Activated CD4-positive, alpha-beta T cell treated with anti-CD3 and anti-CD28 coated beads, Interleukin-2, amount 10 ng/mL, durations not matched to agents 24 days and 14 days (primary cell): Measurements from ENCODE around the gene ASPN. TPM values are rescaled to one million over a fixed set of nuclear protein-coding genes. Genes with fewer than 3 reads are reported as not detected.
A peak's percentile ranks its signal among the peaks of the same experiment; 100 is the strongest.
"Not testable (repeated sequence)": the region's sequence is repeated elsewhere in the genome, so short reads cannot be mapped to it uniquely, and the experiment has no call there.

Experiments used
- DNase-seq: peaks from one replicate; pipeline ENCODE4 v3.0.0; 2022
- H3K27ac Mint-ChIP-seq: one replicate; pipeline ENCODE4 v1.8.0; 2022; ENCODE audit warnings: mild to moderate bottlenecking, mixed read lengths
- H3K27me3 Mint-ChIP-seq: one replicate; pipeline ENCODE4 v1.8.0; 2022; ENCODE audit warnings: mixed read lengths
- H3K36me3 Mint-ChIP-seq: one replicate; pipeline ENCODE4 v1.8.0; 2022; ENCODE audit warnings: low read depth, mild to moderate bottlenecking, mixed read lengths
- H3K4me1 Mint-ChIP-seq: one replicate; pipeline ENCODE4 v1.8.0; 2021; ENCODE audit warnings: mixed read lengths
- H3K4me3 Mint-ChIP-seq: one replicate; pipeline ENCODE4 v1.8.0; 2022; ENCODE audit warnings: mild to moderate bottlenecking, moderate library complexity, mixed read lengths
- H3K9me3 Mint-ChIP-seq: one replicate; pipeline ENCODE4 v1.8.0; 2021; ENCODE audit warnings: mixed read lengths
- intact Hi-C: fragments of 100-400 bp; cut with micrococcal nuclease; formaldehyde crosslinking; loops from one replicate; pipeline ENCODE4 v1.15.1; 2023
- total RNA-seq: library from RNA; stranded (reverse); gene quantifications from 2 replicates; pipeline ENCODE4 v1.2.3, GENCODE V29; 2022

ASPN gene
- total RNA-seq, 1 donor from 2014 or later: not detected

DNA sequence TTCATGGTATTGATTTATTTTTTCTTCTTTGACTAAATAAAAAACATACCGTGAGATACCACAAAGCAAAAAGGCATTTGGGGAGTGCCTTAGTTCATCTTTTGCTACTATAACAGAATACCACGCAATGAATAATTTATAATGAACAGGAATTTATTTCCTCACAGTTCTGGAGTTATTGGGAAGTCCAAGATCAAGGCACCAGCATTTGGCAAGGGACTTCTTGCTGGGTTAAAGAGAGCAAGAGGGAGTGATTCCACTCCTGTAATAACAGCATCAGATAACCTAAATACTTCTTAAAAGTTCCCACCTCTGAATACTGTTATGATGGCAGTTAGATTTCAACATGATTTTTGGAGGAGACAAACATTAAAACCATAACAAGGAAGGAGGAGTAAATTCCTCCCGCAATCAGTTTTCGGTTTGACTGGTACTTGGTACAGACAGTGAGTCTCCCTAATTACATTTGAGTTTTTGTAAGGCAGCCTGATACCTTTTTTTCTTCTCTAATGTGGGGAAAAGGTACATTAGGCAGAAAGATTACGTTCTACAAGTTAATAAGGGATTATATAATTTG is 49.2 kb downstream of the ASPN start:
- no peaks in the 10 kb centered on the region for H3K4me1 Mint-ChIP-seq
- H3K4me3 Mint-ChIP-seq: no peak overlapping the region
- no peak overlapping the region for H3K27ac Mint-ChIP-seq
- DNase-seq: no peak
- H3K27me3 Mint-ChIP-seq: no peaks in the 10 kb centered on the region
- H3K36me3 Mint-ChIP-seq: peaks cover 1% of the 10 kb centered on the region
- no peaks in the 10 kb centered on the region for H3K9me3 Mint-ChIP-seq
- intact Hi-C loops: no loop called here

GRCh38 chr9:92432350-92432749 is 50.0 kb downstream of the ASPN start:
- intact Hi-C loops: no loop called here

DNA sequence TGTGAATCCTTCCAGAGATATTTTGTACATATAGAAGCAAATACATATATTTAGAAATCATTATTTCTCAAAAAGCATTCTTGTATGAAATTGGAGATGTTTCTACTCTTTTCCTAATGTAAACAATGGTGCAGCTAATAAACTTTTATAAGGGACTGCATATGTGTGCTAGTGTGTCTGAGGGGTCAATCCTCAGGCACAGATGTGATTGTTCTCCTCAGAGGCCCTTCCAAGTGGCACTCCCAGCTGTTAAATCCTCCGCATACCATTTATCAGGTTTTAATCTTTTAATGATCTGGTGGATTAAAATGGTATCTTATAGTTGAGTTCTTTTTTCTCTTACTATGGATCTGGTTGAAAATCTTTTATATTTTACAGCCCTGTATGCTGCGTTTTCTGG is 52.5 kb downstream of the ASPN start:
- H3K27ac Mint-ChIP-seq: no peak overlapping the region
- no peak for DNase-seq
- no peaks in the 10 kb centered on the region for H3K9me3 Mint-ChIP-seq
- H3K4me3 Mint-ChIP-seq: no peak overlapping the region
- peaks cover 1% of the 10 kb centered on the region for H3K36me3 Mint-ChIP-seq
- H3K4me1 Mint-ChIP-seq: no peaks in the 10 kb centered on the region
- H3K27me3 Mint-ChIP-seq: no peaks in the 10 kb centered on the region
- intact Hi-C loops: no loop called here

More at GRCh38 chr9:92432350-92432749, 50.0 kb downstream of the ASPN start:
- DNase-seq: no peak
- Mint-ChIP-seq H3K4me1 (no peaks in the 10 kb centered on the region), H3K4me3 (no peak overlapping the region), H3K27me3 (no peaks in the 10 kb centered on the region), H3K36me3 (peaks cover 1% of the 10 kb centered on the region), H3K27ac (no peak overlapping the region), H3K9me3 (no peaks in the 10 kb centered on the region)

GRCh38 chr9:92426501-92427145 is 55.7 kb downstream of the ASPN start:
- H3K4me3 Mint-ChIP-seq: no peak overlapping the region
- no peak overlapping the region for H3K27ac Mint-ChIP-seq
- H3K9me3 Mint-ChIP-seq: no peaks in the 10 kb centered on the region
- intact Hi-C loops: no loop called here
- peak; percentile 40 for DNase-seq
- peaks cover 1% of the 10 kb centered on the region for H3K36me3 Mint-ChIP-seq
- H3K27me3 Mint-ChIP-seq: no peaks in the 10 kb centered on the region
- H3K4me1 Mint-ChIP-seq: no peaks in the 10 kb centered on the region

DNA sequence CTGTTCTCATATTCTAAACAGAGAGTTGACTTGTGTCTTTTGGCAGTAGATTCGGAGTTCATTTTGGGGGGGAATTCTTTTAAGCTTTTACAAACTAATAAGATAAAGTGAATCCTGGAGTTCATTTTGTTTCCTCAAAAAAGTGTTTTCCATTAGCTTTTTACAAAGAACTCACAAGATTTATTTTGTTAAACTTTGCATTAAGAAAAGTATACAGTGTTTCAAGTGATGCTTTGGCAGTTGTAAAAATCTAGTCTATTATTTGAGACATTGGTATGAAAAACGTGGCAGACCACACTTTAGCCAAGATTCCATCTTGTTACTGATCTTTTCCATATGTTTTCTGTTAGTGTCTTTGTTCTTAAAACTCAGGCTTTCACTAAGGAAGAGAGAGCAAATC is 56.8 kb downstream of the ASPN start:
- Mint-ChIP-seq H3K4me1 (no peaks in the 10 kb centered on the region), H3K36me3 (no peaks in the 10 kb centered on the region), H3K27ac (no peak overlapping the region), H3K9me3 (no peaks in the 10 kb centered on the region), H3K4me3 (no peak overlapping the region), H3K27me3 (no peaks in the 10 kb centered on the region)
- intact Hi-C loops: no loop called here
- no peak for DNase-seq

GRCh38 chr9:92424340-92424739 is 58.0 kb downstream of the ASPN start, which contains the start of gene OMD:
TSS of gene OMD (minus strand) at chr9:92424471. CDS start at chr9:92417558, 6,913 bp downstream.
- intact Hi-C loops: no loop called here
- no peaks in the 10 kb centered on the region for H3K27me3 Mint-ChIP-seq

GRCh38 chr9:92423612-92424011 is 58.7 kb downstream of the ASPN start:
- DNase-seq: no peak
- H3K4me1 Mint-ChIP-seq: no peaks in the 10 kb centered on the region
- H3K9me3 Mint-ChIP-seq: no peaks in the 10 kb centered on the region
- H3K4me3 Mint-ChIP-seq: no peak overlapping the region
- intact Hi-C loops: no loop called here
- H3K36me3 Mint-ChIP-seq: no peaks in the 10 kb centered on the region
- H3K27me3 Mint-ChIP-seq: no peaks in the 10 kb centered on the region
- H3K27ac Mint-ChIP-seq: no peak overlapping the region

More at GRCh38 chr9:92424340-92424739, 58.0 kb downstream of the ASPN start, which contains the start of gene OMD:
- no peak within 1 kb of the TSS for H3K4me3 Mint-ChIP-seq
- H3K9me3 Mint-ChIP-seq: no peaks in the 10 kb centered on the region
- H3K36me3 Mint-ChIP-seq: no peaks in the 10 kb centered on the region
- no peaks in the 10 kb centered on the region for H3K4me1 Mint-ChIP-seq
- no peak for DNase-seq
- H3K27ac Mint-ChIP-seq: no peak within 1 kb of the TSS

- intact Hi-C loops: no loop called here
- Mint-ChIP-seq H3K9me3 (no peaks in the 10 kb centered on the region), H3K27ac (no peak overlapping the region), H3K4me3 (no peak overlapping the region), H3K27me3 (no peaks in the 10 kb centered on the region), H3K36me3 (no peaks in the 10 kb centered on the region), H3K4me1 (no peaks in the 10 kb centered on the region)
- no peak for DNase-seq
Observed at GRCh38 chr9:92422611-92423338, 59.5 kb downstream of the ASPN start.

DNA sequence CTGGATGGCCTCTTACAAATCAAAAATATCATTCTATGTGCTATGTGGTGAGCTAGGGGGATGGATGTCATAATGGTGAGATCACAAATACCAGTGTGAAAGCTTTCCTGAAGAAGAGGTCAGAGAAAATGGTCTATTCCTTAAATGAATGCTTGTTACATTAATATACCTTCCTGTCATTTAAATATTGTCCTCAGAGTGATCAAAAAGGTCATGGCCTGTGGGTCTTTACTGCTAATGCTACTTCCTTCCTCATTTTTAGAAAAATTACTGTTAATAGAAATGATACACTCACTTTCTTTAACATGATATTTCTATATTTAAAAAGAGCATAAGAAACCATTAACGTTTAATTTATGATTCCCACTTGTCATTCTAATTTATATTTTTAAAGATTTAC is 67.7 kb downstream of the ASPN start:
- Mint-ChIP-seq H3K36me3 (no peaks in the 10 kb centered on the region), H3K27me3 (no peaks in the 10 kb centered on the region), H3K4me1 (no peaks in the 10 kb centered on the region), H3K27ac (no peak overlapping the region), H3K9me3 (no peaks in the 10 kb centered on the region), H3K4me3 (no peak overlapping the region)
- intact Hi-C loops: no loop called here
- DNase-seq: no peak

GRCh38 chr9:92411157-92411556 is 71.1 kb downstream of the ASPN start:
- H3K27me3 Mint-ChIP-seq, H3K36me3 Mint-ChIP-seq, intact Hi-C loops, H3K27ac Mint-ChIP-seq, DNase-seq, H3K9me3 Mint-ChIP-seq, H3K4me3 Mint-ChIP-seq: not testable (repeated sequence)
- peaks cover 11% of the 10 kb centered on the region for H3K4me1 Mint-ChIP-seq

- Mint-ChIP-seq H3K4me1 (peaks cover 20% of the 10 kb centered on the region), H3K9me3 (no peaks in the 10 kb centered on the region), H3K27ac (no peak overlapping the region), H3K4me3 (no peak overlapping the region), H3K27me3 (no peaks in the 10 kb centered on the region), H3K36me3 (peaks cover 2% of the 10 kb centered on the region)
- no peak for DNase-seq
- intact Hi-C loops: no loop called here
Observed at GRCh38 chr9:92408747-92409478, 73.4 kb downstream of the ASPN start.

DNA sequence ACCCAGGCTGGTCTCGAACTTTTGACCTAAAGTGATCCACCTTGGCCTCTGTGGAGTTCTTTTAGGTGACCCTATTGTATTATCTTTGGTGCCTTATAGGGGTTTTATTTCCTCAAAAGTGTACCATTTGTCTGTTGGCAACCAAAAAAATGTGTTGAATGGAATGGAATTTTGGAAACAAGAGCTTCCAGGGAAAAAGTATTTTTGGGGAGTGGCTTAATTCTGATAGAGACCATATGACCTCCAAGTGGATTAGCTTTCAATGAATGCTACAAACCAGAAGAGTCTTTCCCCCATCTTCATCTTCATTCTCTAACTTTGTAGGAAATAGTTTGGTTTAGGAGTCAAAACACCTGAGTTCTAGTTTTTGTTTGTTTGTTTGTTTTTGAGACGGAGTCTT is 74.5 kb downstream of the ASPN start:
- Mint-ChIP-seq H3K9me3 (no peaks in the 10 kb centered on the region), H3K27ac (no peak overlapping the region), H3K4me1 (peaks cover 20% of the 10 kb centered on the region), H3K4me3 (no peak overlapping the region), H3K36me3 (peaks cover 2% of the 10 kb centered on the region), H3K27me3 (no peaks in the 10 kb centered on the region)
- no peak for DNase-seq
- intact Hi-C loops: no loop called here

GRCh38 chr9:92406477-92406876 is 75.8 kb downstream of the ASPN start:
- intact Hi-C loops: no loop called here
- peak; percentile 85 for DNase-seq
- peaks cover 23% of the 10 kb centered on the region for H3K4me1 Mint-ChIP-seq
- H3K27me3 Mint-ChIP-seq: no peaks in the 10 kb centered on the region
- no peaks in the 10 kb centered on the region for H3K9me3 Mint-ChIP-seq
- H3K27ac Mint-ChIP-seq: peak overlapping the region; percentile 78
- H3K36me3 Mint-ChIP-seq: peaks cover 2% of the 10 kb centered on the region
- peak overlapping the region; percentile 56 for H3K4me3 Mint-ChIP-seq
